ENCODE measurements around the gene ABHD10.

GRCh38 chr3:111936191-111936841, 42.5 kb upstream of the ABHD10 start:
- TF ChIP-seq POLR2AphosphoS5 (IDR thresholded peaks at IDR 0.05; ENCODE audit: low read depth, low read length) (no peak), REST (IDR thresholded peaks at IDR 0.05; ENCODE audit: insufficient read depth in 1 of 2, low read depth in 2 of 2, low read length in 2 of 2) (no peak), TAF1 (IDR thresholded peaks at IDR 0.05; ENCODE audit: borderline replicate concordance, insufficient read depth, low read length) (no peak)
